GM12878 (cell line): ENCODE measurements around the gene RAD9A. TPM values are rescaled to one million over a fixed set of nuclear protein-coding genes. Genes with fewer than 3 reads are reported as not detected.
A peak's percentile ranks its signal among the peaks of the same experiment; 100 is the strongest.

ENCODE experiments used
- ATAC-seq: fragments of 200-7000 bp; cut with Tn5 transposase; 3 replicates; pipeline ENCODE4 v1.9.1; 2020; ENCODE audit warnings: mild to moderate bottlenecking, moderate library complexity
- BruUV-seq: library from RNA; stranded (reverse); fragments of 400-500 nt; replicated peaks from 2 replicates; lab custom pipeline; 2021; lab: Mats Ljungman, UMichigan
- CTCF ChIA-PET: fragments of 300-600 bp; sonication (Branson Sonifier 250); formaldehyde crosslinking; extraction: SDS; loops from one replicate; lab custom pipeline; 2021; ENCODE audit warnings: inconsistent platforms; lab: Yijun Ruan, JAX
- POLR2A ChIA-PET: fragments of 350-600 bp; formaldehyde crosslinking; extraction: SDS; loops from one replicate; lab custom pipeline; 2021; ENCODE audit warnings: inconsistent platforms; lab: Charles Lee
- RAD21 ChIA-PET: fragments of 300-600 bp; sonication (Branson Sonifier 250); formaldehyde crosslinking; loops from one replicate; lab custom pipeline; 2023; ENCODE audit warnings: antibody characterized with exemption; ENCODE audit not compliant: unreplicated experiment; lab: Charles Lee
- SMC1A ChIA-PET: fragments of 300-600 bp; sonication (Branson Sonifier 250); formaldehyde crosslinking; loops from one replicate; lab custom pipeline; 2023; ENCODE audit not compliant: unreplicated experiment, uncharacterized antibody; lab: Charles Lee
- DNase-seq: peaks from one replicate; pipeline ENCODE4 v3.0.0-alpha.2; 2011; ENCODE audit warnings: low read depth, low spot score
- FAIRE-seq: peaks from 3 replicates; lab custom pipeline; 2011; peaks lifted over from hg19 to GRCh38; lab: Jason Lieb, UNC
- H2AFZ ChIP-seq: 2 replicates; pipeline ENCODE4 v1.6.0; 2011; ENCODE audit warnings: low read depth, low read length, control low read depth; ENCODE audit not compliant: control insufficient read depth
- H3K27ac ChIP-seq: 2 replicates; pipeline ENCODE4 v1.5.1; 2011; ENCODE audit warnings: control low read depth; ENCODE audit not compliant: control insufficient read depth, insufficient read depth
- H3K27me3 ChIP-seq, 2 experiments: replicated peaks in 1 of 2; 2 replicates each; pipeline versions ENCODE4 v1.6.0 to v1.6.1; 2011; ENCODE audit warnings: low read length in 1 of 2; ENCODE audit not compliant: control insufficient read depth in 2 of 2, insufficient read depth in 2 of 2
- H3K36me3 ChIP-seq, 2 experiments: 2 replicates each; pipeline ENCODE4 v1.5.1; 2011; ENCODE audit warnings: low read length in 1 of 2; ENCODE audit not compliant: control insufficient read depth in 2 of 2, insufficient read depth in 2 of 2
- H3K4me1 ChIP-seq: 2 replicates; pipeline ENCODE4 v1.6.1; 2011; ENCODE audit warnings: mild to moderate bottlenecking, low read length, moderate library complexity, mixed read lengths; ENCODE audit not compliant: control insufficient read depth, insufficient read depth
- H3K4me2 ChIP-seq: 2 replicates; pipeline ENCODE4 v1.6.0; 2011; ENCODE audit warnings: control low read depth; ENCODE audit not compliant: control insufficient read depth, insufficient read depth
- H3K4me3 ChIP-seq: fragments of 200-600 bp; sonication (generic); 2 replicates; pipeline ENCODE4 v1.5.1; 2016
- H3K79me2 ChIP-seq: 2 replicates; pipeline ENCODE4 v1.6.0; 2011; ENCODE audit warnings: low read length; ENCODE audit not compliant: control insufficient read depth, insufficient read depth
- H3K9ac ChIP-seq: 2 replicates; pipeline ENCODE4 v1.8.0; 2011; ENCODE audit warnings: low read length, control low read depth, mixed read lengths; ENCODE audit not compliant: control insufficient read depth, insufficient read depth
- H3K9me3 ChIP-seq: replicated peaks from 3 replicates; pipeline ENCODE4 v1.5.1; 2011; ENCODE audit warnings: mild to moderate bottlenecking, low read length; ENCODE audit not compliant: control insufficient read depth, insufficient read depth
- H4K20me1 ChIP-seq: 2 replicates; pipeline ENCODE4 v1.6.0; 2011; ENCODE audit not compliant: control insufficient read depth, insufficient read depth
- HDGF ChIP-seq: fragments of 450-650 bp; IDR thresholded peaks from 2 replicates; pipeline ENCODE4 v1.6.1; 2016; ENCODE audit warnings: antibody characterized with exemption
- JUND ChIP-seq: IDR thresholded peaks from 2 replicates; pipeline ENCODE4 v1.6.1; 2012; ENCODE audit warnings: low read depth, mild to moderate bottlenecking, low read length, improper control_type of control experiment, moderate library complexity
- POLR2A ChIP-seq: IDR thresholded peaks from 2 replicates; pipeline ENCODE4 v1.6.1; 2011; ENCODE audit warnings: low read depth, mild to moderate bottlenecking, low read length
- POLR2AphosphoS2 ChIP-seq: IDR thresholded peaks from 2 replicates; pipeline ENCODE4 v1.6.1; 2011; ENCODE audit warnings: low read depth, mild to moderate bottlenecking, low read length, improper control_type of control experiment, moderate library complexity
- SIX5 ChIP-seq: IDR thresholded peaks from 2 replicates; pipeline ENCODE4 v1.6.1; 2011; ENCODE audit warnings: mild to moderate bottlenecking, low read depth, low read length, moderate library complexity; ENCODE audit not compliant: severe bottlenecking
- SUZ12 ChIP-seq: fragments of 200-600 bp; sonication (generic); IDR thresholded peaks from one replicate; pipeline ENCODE4 v1.6.1; 2018; ENCODE audit warnings: antibody characterized with exemption, mild to moderate bottlenecking; ENCODE audit not compliant: unreplicated experiment
- TCF3 ChIP-seq: IDR thresholded peaks from 2 replicates; pipeline ENCODE4 v1.6.1; 2012; ENCODE audit warnings: low read depth, mild to moderate bottlenecking, low read length, borderline replicate concordance; ENCODE audit not compliant: insufficient read depth
- WRNIP1 ChIP-seq: IDR thresholded peaks from 2 replicates; pipeline ENCODE4 v1.6.1; 2011; ENCODE audit warnings: low read depth, low read length, improper control_type of control experiment, borderline replicate concordance
- WGBS: methylation state at CpG from one replicate; pipeline ENCODE4 v1.1.6; 2016; ENCODE audit warnings: low lambda C conversion rate; ENCODE audit not compliant: insufficient replicate concordance, insufficient coverage; ENCODE audit errors: missing lambda C conversion rate; 5-methylcytosine and 5-hydroxymethylcytosine counted together
- in situ Hi-C: fragments of 300-500 bp; cut with MboI; formaldehyde crosslinking; loops from 9 replicates; pipeline ENCODE4 v1.14.3; 2018; ENCODE audit warnings: mixed read lengths
- intact Hi-C: fragments of 100-400 bp; cut with micrococcal nuclease; formaldehyde crosslinking; loops from one replicate; pipeline ENCODE4 v1.14.2; 2022; ENCODE audit not compliant: unreplicated experiment
- polyA plus RNA-seq, 11 experiments: library from polyadenylated mRNA; depleted of rRNA in 4 of 11; unstranded in 6 of 11; stranded (reverse) in 5 of 11; fragments of >200 nt; fragmentation: Nextera tagmentation in 4 of 11; fragmentation: Illumina TruSeq in 1 of 11; extraction: Ambion mirVana in 4 of 11; extraction: Trizol in 1 of 11; gene quantifications; 1 replicate in 1 of 11; 2 replicates in 10 of 11; pipeline versions ENCODE4 v1.2.1 to v1.2.3, GENCODE V29; 2011 to 2016; ENCODE audit warnings: inconsistent platforms in 2 of 11, missing spikeins in 2 of 11, low read depth in 1 of 11
- total RNA-seq, 4 experiments: library from RNA; depleted of rRNA in 3 of 4; stranded (reverse); fragments of >200 nt in 3 of 4; fragmentation: Illumina TruSeq in 1 of 4; extraction: Trizol in 1 of 4; gene quantifications; 2 replicates each; pipeline versions ENCODE4 v1.2.1 to v1.2.3, GENCODE V29; 2013 to 2021
- TF ChIP-seq, protein P1 (sequence below): fragments of 450-650 bp; IDR thresholded peaks from 2 replicates; pipeline ENCODE4 v1.6.1; 2016; ENCODE audit warnings: mild to moderate bottlenecking

The RAD9A gene
- total and polyA plus RNA-seq, 10 of the 15 experiments (the other 5 are each of a cell fraction or from before 2014, with no cell fraction given) = 1.1 to 36.2 (median 19.8) TPM

DNA sequence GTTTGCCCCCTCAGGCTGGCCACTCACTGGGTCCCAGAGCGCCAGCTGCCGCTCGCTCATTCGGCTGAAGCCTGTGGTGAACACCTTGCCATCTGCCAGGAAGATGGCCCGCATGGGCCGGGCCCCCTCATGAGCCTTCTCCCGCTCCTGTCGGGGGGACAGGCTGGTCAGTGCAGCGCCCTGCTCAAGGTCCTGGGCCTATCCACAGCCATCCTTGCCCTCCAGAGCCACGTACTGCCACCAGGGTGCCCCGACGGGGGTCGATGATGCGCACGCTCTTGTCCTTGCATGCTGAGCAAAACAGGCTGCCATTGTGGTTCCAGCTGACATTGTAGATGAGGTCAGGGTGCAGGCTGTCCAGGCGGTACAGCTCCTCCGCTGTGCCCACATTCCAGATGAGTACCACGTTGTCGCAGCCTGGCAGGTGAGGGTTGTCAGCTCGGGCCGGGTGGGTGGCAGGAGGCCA lies 49.3 kb downstream of the RAD9A start:
- WGBS = 71% methylated on average over 21 of the region's 21 CpGs
- no peak for ATAC-seq
- TF ChIP-seq SUZ12 = no peak
- TF ChIP-seq POLR2AphosphoS2 = 0 out of 2 replicates have a peak, but pooled peaks have one; percentile 38
- peak; percentile 30 for TF ChIP-seq POLR2A
- Histone ChIP-seq H3K4me1 (peaks cover 31% of the 10 kb centered on the region), H3K9me3 (no peaks in the 10 kb centered on the region), H3K4me2 (no peak overlapping the region), H2AFZ (no peak overlapping the region), H3K27ac (no peak overlapping the region), H3K4me3 (no peak overlapping the region), H3K27me3 (no peaks in the 10 kb centered on the region), H3K9ac (no peak overlapping the region), H4K20me1 (no peaks in the 10 kb centered on the region), H3K36me3 (peaks cover 0 to 2% of the 10 kb centered on the region in 2 experiments; a peak in 2 of 4 replicates), H3K79me2 (peaks cover 41% of the 10 kb centered on the region)
- SMC1A ChIA-PET = interaction anchor here (0.6 to 1.5 kb wide), 2 partner anchors 20 to 160 kb away, joined by 3 to 5 read pairs; no protein-coding TSS in a partner anchor
- intact Hi-C loops = no loop called here
- in situ Hi-C loops = no loop called here
- CTCF ChIA-PET = interaction anchor here (0.6 to 1.1 kb wide), 3 partner anchors 38 to 66 kb away, joined by 3 read pairs; partner anchors contain the start of gene TBC1D10C
- BruUV-seq = no TSS peak
- RAD21 ChIA-PET = interaction anchor here (0.6 kb wide), 1 partner anchor 24 kb away, joined by 3 read pairs; no protein-coding TSS in a partner anchor
- no peak for FAIRE-seq
- DNase-seq = no peak
- POLR2A ChIA-PET = interaction anchor here (1.5 to 1.6 kb wide), 3 partner anchors 18 to 43 kb away, joined by 3 to 5 read pairs (median 5); partner anchors contain the start of gene PPP1CA

DNA sequence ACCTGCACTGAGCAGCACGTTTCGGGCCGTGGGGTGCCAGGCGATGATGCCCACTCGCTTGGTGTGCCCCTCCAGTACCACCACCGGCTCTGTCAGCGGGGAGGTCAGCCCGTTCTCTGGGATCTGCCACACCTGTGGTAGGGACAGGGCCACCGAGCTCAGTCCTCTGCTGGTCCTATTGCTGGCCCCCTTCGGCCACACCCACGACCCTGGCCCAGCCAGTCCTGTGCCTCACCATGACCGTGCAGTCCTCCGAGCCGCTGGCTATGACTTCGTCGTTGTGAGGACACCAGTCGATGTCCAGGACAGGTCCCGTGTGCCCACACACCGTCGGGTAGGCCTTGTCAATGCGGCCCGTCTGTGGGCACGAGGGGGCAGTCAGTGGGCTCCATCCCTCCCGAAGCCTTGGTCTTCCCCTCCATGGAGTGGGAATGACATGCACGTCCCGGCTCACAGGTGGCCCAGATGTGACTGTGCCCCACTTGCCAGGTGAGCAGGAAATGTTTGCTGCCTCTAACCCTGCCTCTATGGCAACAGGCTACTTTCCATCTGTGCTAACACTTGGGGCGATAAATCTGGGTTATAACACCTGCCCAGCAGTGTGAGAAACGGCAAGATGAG lies 50.1 kb downstream of the RAD9A start:
- no peak for FAIRE-seq
- CTCF ChIA-PET = no interaction called here

More for the DNA sequence above, 50.1 kb downstream of the RAD9A start:
- DNase-seq = no peak
- ChIA-PET POLR2A (interaction anchor here (1.5 to 1.6 kb wide), 3 partner anchors 18 to 43 kb away, joined by 3 to 5 read pairs (median 5); partner anchors contain the start of gene PPP1CA), RAD21 (no interaction called here), SMC1A (interaction anchor here (1.5 kb wide), 1 partner anchor 19 kb away, joined by 5 read pairs; no protein-coding TSS in a partner anchor)
- WGBS = 87% methylated on average over 24 of the region's 28 CpGs
- Histone ChIP-seq H3K36me3 (peaks cover 0 to 1% of the 10 kb centered on the region in 2 experiments; a peak in 2 of 4 replicates), H3K4me3 (no peak overlapping the region; the same call in 1 of the 2 replicates), H3K9ac (no peak overlapping the region), H3K27ac (no peak overlapping the region), H3K4me2 (peak overlapping the region; percentile 26), H3K4me1 (peaks cover 35% of the 10 kb centered on the region), H2AFZ (no peak overlapping the region)
- no peak for ATAC-seq
- in situ Hi-C loops = no loop called here
- TSS peak; percentile 30 for BruUV-seq
- intact Hi-C loops = no loop called here
- TF ChIP-seq HDGF = 0 out of 2 replicates have a peak, but pooled peaks have one; percentile 15
- TF ChIP-seq SIX5 = no peak
- TF ChIP-seq TCF3 = 0 out of 2 replicates have a peak, but pooled peaks have one; percentile 9
- no peak for TF ChIP-seq WRNIP1
- TF ChIP-seq JUND = no peak
- TF ChIP-seq POLR2A = peak; percentile 20; the same call in 1 of the 2 replicates
- TF ChIP-seq, protein P1, sequence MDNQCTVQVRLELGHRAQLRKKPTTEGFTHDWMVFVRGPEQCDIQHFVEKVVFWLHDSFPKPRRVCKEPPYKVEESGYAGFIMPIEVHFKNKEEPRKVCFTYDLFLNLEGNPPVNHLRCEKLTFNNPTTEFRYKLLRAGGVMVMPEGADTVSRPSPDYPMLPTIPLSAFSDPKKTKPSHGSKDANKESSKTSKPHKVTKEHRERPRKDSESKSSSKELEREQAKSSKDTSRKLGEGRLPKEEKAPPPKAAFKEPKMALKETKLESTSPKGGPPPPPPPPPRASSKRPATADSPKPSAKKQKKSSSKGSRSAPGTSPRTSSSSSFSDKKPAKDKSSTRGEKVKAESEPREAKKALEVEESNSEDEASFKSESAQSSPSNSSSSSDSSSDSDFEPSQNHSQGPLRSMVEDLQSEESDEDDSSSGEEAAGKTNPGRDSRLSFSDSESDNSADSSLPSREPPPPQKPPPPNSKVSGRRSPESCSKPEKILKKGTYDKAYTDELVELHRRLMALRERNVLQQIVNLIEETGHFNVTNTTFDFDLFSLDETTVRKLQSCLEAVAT = peak; percentile 84
- TF ChIP-seq, all 136 proteins: peak for 4
- no peaks in the 10 kb centered on the region for H4K20me1 ChIP-seq
- no peaks in the 10 kb centered on the region for H3K27me3 ChIP-seq
- peaks cover 34% of the 10 kb centered on the region for H3K79me2 ChIP-seq
- no peaks in the 10 kb centered on the region for H3K9me3 ChIP-seq
